Stimulated activated CD4-positive, alpha-beta T cell treated with anti-CD3 and anti-CD28 coated beads, TNF-alpha, amount 100 ng/mL, for 1 hour (primary cell): ENCODE data around the gene STX12.
"Not testable (repeated sequence)": the region's sequence is repeated elsewhere in the genome, so short reads cannot be mapped to it uniquely, and the experiment has no call there.

ENCODE experiments used
- DNase-seq, 3 donors: peaks; one replicate each; pipeline ENCODE4 v3.0.0-alpha.2; 2020; ENCODE audit warnings: low read depth in 3 of 3, low spot score in 1 of 3

STX12 gene

GRCh38 chr1:27865821-27866220 is 92.8 kb downstream of the STX12 start:
- DNase-seq, result no peak

- DNase-seq, result no peak
Measured at GRCh38 chr1:27868556-27868931, 95.5 kb downstream of the STX12 start.

- DNase-seq, result peak; percentile 31 to 61 (median 33)
Measured at GRCh38 chr1:27868932-27869718, 96.1 kb downstream of the STX12 start.

GRCh38 chr1:27869719-27870085 is 96.7 kb downstream of the STX12 start:
- no peak for DNase-seq

- DNase-seq, result not testable (repeated sequence)
Measured at GRCh38 chr1:27871076-27871475, 98.1 kb downstream of the STX12 start.

GRCh38 chr1:27872059-27872801 is 99.2 kb downstream of the STX12 start, which contains the start of gene THEMIS2:
Gene THEMIS2, plus strand, starts transcription at chr1:27872544. Its CDS starts 28 bp downstream, at chr1:27872572.
- DNase-seq, result peak in 2 of 3 donors; percentile 60 to 80

GRCh38 chr1:27872802-27873551 is 100.0 kb downstream of the STX12 start:
- peak in 1 of 3 donors; percentile 21 for DNase-seq

GRCh38 chr1:27873671-27874384 is 100.8 kb downstream of the STX12 start:
- DNase-seq, result no peak
